GM12878 (cell line): ENCODE measurements around the gene FOXR1. TPM values are rescaled to one million over a fixed set of nuclear protein-coding genes. Genes with fewer than 3 reads are reported as not detected.

Source experiments
- ATAC-seq: fragments of 200-7000 bp; cut with Tn5 transposase; 3 replicates; pipeline ENCODE4 v1.9.1; 2020; ENCODE audit warnings: mild to moderate bottlenecking, moderate library complexity
- BruUV-seq: library from RNA; stranded (reverse); fragments of 400-500 nt; replicated peaks from 2 replicates; lab custom pipeline; 2021; lab: Mats Ljungman, UMichigan
- CTCF ChIA-PET: fragments of 300-600 bp; sonication (Branson Sonifier 250); formaldehyde crosslinking; extraction: SDS; loops from one replicate; lab custom pipeline; 2021; ENCODE audit warnings: inconsistent platforms; lab: Yijun Ruan, JAX
- POLR2A ChIA-PET: fragments of 350-600 bp; formaldehyde crosslinking; extraction: SDS; loops from one replicate; lab custom pipeline; 2021; ENCODE audit warnings: inconsistent platforms; lab: Charles Lee
- RAD21 ChIA-PET: fragments of 300-600 bp; sonication (Branson Sonifier 250); formaldehyde crosslinking; loops from one replicate; lab custom pipeline; 2023; ENCODE audit warnings: antibody characterized with exemption; ENCODE audit not compliant: unreplicated experiment; lab: Charles Lee
- SMC1A ChIA-PET: fragments of 300-600 bp; sonication (Branson Sonifier 250); formaldehyde crosslinking; loops from one replicate; lab custom pipeline; 2023; ENCODE audit not compliant: unreplicated experiment, uncharacterized antibody; lab: Charles Lee
- DNase-seq: peaks from one replicate; pipeline ENCODE4 v3.0.0-alpha.2; 2011; ENCODE audit warnings: low read depth, low spot score
- FAIRE-seq: peaks from 3 replicates; lab custom pipeline; 2011; peaks lifted over from hg19 to GRCh38; lab: Jason Lieb, UNC
- H2AFZ ChIP-seq: 2 replicates; pipeline ENCODE4 v1.6.0; 2011; ENCODE audit warnings: low read depth, low read length, control low read depth; ENCODE audit not compliant: control insufficient read depth
- H3K27ac ChIP-seq: 2 replicates; pipeline ENCODE4 v1.5.1; 2011; ENCODE audit warnings: control low read depth; ENCODE audit not compliant: control insufficient read depth, insufficient read depth
- H3K27me3 ChIP-seq, 2 experiments: replicated peaks in 1 of 2; 2 replicates each; pipeline versions ENCODE4 v1.6.0 to v1.6.1; 2011; ENCODE audit warnings: low read length in 1 of 2; ENCODE audit not compliant: control insufficient read depth in 2 of 2, insufficient read depth in 2 of 2
- H3K36me3 ChIP-seq, 2 experiments: 2 replicates each; pipeline ENCODE4 v1.5.1; 2011; ENCODE audit warnings: low read length in 1 of 2; ENCODE audit not compliant: control insufficient read depth in 2 of 2, insufficient read depth in 2 of 2
- H3K4me1 ChIP-seq: 2 replicates; pipeline ENCODE4 v1.6.1; 2011; ENCODE audit warnings: mild to moderate bottlenecking, low read length, moderate library complexity, mixed read lengths; ENCODE audit not compliant: control insufficient read depth, insufficient read depth
- H3K4me2 ChIP-seq: 2 replicates; pipeline ENCODE4 v1.6.0; 2011; ENCODE audit warnings: control low read depth; ENCODE audit not compliant: control insufficient read depth, insufficient read depth
- H3K4me3 ChIP-seq: fragments of 200-600 bp; sonication (generic); 2 replicates; pipeline ENCODE4 v1.5.1; 2016
- H3K79me2 ChIP-seq: 2 replicates; pipeline ENCODE4 v1.6.0; 2011; ENCODE audit warnings: low read length; ENCODE audit not compliant: control insufficient read depth, insufficient read depth
- H3K9ac ChIP-seq: 2 replicates; pipeline ENCODE4 v1.8.0; 2011; ENCODE audit warnings: low read length, control low read depth, mixed read lengths; ENCODE audit not compliant: control insufficient read depth, insufficient read depth
- H3K9me3 ChIP-seq: replicated peaks from 3 replicates; pipeline ENCODE4 v1.5.1; 2011; ENCODE audit warnings: mild to moderate bottlenecking, low read length; ENCODE audit not compliant: control insufficient read depth, insufficient read depth
- H4K20me1 ChIP-seq: 2 replicates; pipeline ENCODE4 v1.6.0; 2011; ENCODE audit not compliant: control insufficient read depth, insufficient read depth
- E4F1 ChIP-seq: fragments of 450-650 bp; IDR thresholded peaks from 2 replicates; pipeline ENCODE4 v1.6.1; 2018; ENCODE audit warnings: borderline replicate concordance, mild to moderate bottlenecking; ENCODE audit not compliant: partially characterized antibody
- HCFC1 ChIP-seq: fragments of 150-350 bp; IDR thresholded peaks from 2 replicates; pipeline ENCODE4 v1.6.1; 2014; ENCODE audit warnings: low read length
- MXI1 ChIP-seq: fragments of 150-350 bp; IDR thresholded peaks from 2 replicates; pipeline ENCODE4 v1.6.1; 2011; ENCODE audit warnings: low read depth, mild to moderate bottlenecking, inconsistent platforms, low read length, improper control_type of control experiment
- POLR2AphosphoS5 ChIP-seq: IDR thresholded peaks from 2 replicates; pipeline ENCODE4 v1.6.1; 2011; ENCODE audit warnings: mild to moderate bottlenecking, low read length, inconsistent platforms
- TARDBP ChIP-seq: IDR thresholded peaks from 2 replicates; pipeline ENCODE4 v1.6.1; 2016; ENCODE audit warnings: borderline replicate concordance
- TCF7 ChIP-seq: IDR thresholded peaks from 2 replicates; pipeline ENCODE4 v1.6.1; 2014; ENCODE audit warnings: antibody characterized with exemption, borderline replicate concordance
- ZNF622 ChIP-seq: fragments of 450-650 bp; IDR thresholded peaks from 2 replicates; pipeline ENCODE4 v1.6.1; 2017; ENCODE audit warnings: mild to moderate bottlenecking, inconsistent platforms
- ZSCAN29 ChIP-seq: fragments of 450-650 bp; IDR thresholded peaks from 2 replicates; pipeline ENCODE4 v1.6.1; 2017; ENCODE audit warnings: mild to moderate bottlenecking, moderate library complexity
- WGBS: methylation state at CpG from one replicate; pipeline ENCODE4 v1.1.6; 2016; ENCODE audit warnings: low lambda C conversion rate; ENCODE audit not compliant: insufficient replicate concordance, insufficient coverage; ENCODE audit errors: missing lambda C conversion rate; 5-methylcytosine and 5-hydroxymethylcytosine counted together
- in situ Hi-C: fragments of 300-500 bp; cut with MboI; formaldehyde crosslinking; loops from 9 replicates; pipeline ENCODE4 v1.14.3; 2018; ENCODE audit warnings: mixed read lengths
- intact Hi-C: fragments of 100-400 bp; cut with micrococcal nuclease; formaldehyde crosslinking; loops from one replicate; pipeline ENCODE4 v1.14.2; 2022; ENCODE audit not compliant: unreplicated experiment
- polyA plus RNA-seq, 11 experiments: library from polyadenylated mRNA; depleted of rRNA in 4 of 11; unstranded in 6 of 11; stranded (reverse) in 5 of 11; fragments of >200 nt; fragmentation: Nextera tagmentation in 4 of 11; fragmentation: Illumina TruSeq in 1 of 11; extraction: Ambion mirVana in 4 of 11; extraction: Trizol in 1 of 11; gene quantifications; 1 replicate in 1 of 11; 2 replicates in 10 of 11; pipeline versions ENCODE4 v1.2.1 to v1.2.3, GENCODE V29; 2011 to 2016; ENCODE audit warnings: inconsistent platforms in 2 of 11, missing spikeins in 2 of 11, low read depth in 1 of 11
- total RNA-seq, 4 experiments: library from RNA; depleted of rRNA in 3 of 4; stranded (reverse); fragments of >200 nt in 3 of 4; fragmentation: Illumina TruSeq in 1 of 4; extraction: Trizol in 1 of 4; gene quantifications; 2 replicates each; pipeline versions ENCODE4 v1.2.1 to v1.2.3, GENCODE V29; 2013 to 2021
- TF ChIP-seq, protein P1 (sequence below): IDR thresholded peaks from 2 replicates; pipeline ENCODE4 v1.6.1; 2012; ENCODE audit warnings: low read length, inconsistent platforms

The FOXR1 gene
- total and polyA plus RNA-seq, 10 of the 15 experiments (the other 5 are each of a cell fraction or from before 2014, with no cell fraction given): not detected

GRCh38 chr11:118947091-118947490, 24.5 kb upstream of the FOXR1 start (continued):
- no peak for TF ChIP-seq E4F1

GRCh38 chr11:118948000-118948399, 23.6 kb upstream of the FOXR1 start:
- Histone ChIP-seq H3K4me1 (no peaks in the 10 kb centered on the region), H3K9me3 (no peaks in the 10 kb centered on the region), H4K20me1 (no peaks in the 10 kb centered on the region), H2AFZ (no peak overlapping the region), H3K27ac (no peak overlapping the region), H3K36me3 (no peaks in the 10 kb centered on the region), H3K4me2 (no peak overlapping the region), H3K4me3 (no peak overlapping the region), H3K79me2 (no peaks in the 10 kb centered on the region), H3K27me3 (peaks cover 0 to 7% of the 10 kb centered on the region in 2 experiments; a peak in 2 of 4 replicates), H3K9ac (no peak overlapping the region)
- intact Hi-C loops: no loop called here
- DNase-seq: no peak
- ChIA-PET POLR2A (no interaction called here), CTCF (interaction anchor here (0.9 kb wide), 1 partner anchor 17 kb away, joined by 3 read pairs; no protein-coding TSS in a partner anchor), RAD21 (no interaction called here), SMC1A (interaction anchor here (1.4 kb wide), 1 partner anchor 35 kb away, joined by 3 read pairs; no protein-coding TSS in a partner anchor)
- TF ChIP-seq, protein P1, sequence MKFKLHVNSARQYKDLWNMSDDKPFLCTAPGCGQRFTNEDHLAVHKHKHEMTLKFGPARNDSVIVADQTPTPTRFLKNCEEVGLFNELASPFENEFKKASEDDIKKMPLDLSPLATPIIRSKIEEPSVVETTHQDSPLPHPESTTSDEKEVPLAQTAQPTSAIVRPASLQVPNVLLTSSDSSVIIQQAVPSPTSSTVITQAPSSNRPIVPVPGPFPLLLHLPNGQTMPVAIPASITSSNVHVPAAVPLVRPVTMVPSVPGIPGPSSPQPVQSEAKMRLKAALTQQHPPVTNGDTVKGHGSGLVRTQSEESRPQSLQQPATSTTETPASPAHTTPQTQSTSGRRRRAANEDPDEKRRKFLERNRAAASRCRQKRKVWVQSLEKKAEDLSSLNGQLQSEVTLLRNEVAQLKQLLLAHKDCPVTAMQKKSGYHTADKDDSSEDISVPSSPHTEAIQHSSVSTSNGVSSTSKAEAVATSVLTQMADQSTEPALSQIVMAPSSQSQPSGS: no peak
- TF ChIP-seq TCF7: no peak
- no peak for TF ChIP-seq ZSCAN29
- no peak for TF ChIP-seq ZNF622
- no peak for TF ChIP-seq MXI1
- TF ChIP-seq TARDBP: no peak
- no peak for TF ChIP-seq HCFC1
- no peak for TF ChIP-seq POLR2AphosphoS5
- BruUV-seq: no TSS peak
- in situ Hi-C loops: no loop called here
- FAIRE-seq: no peak
- WGBS: 55% methylated on average over 3 of the region's 3 CpGs
- ATAC-seq: no peak
